GM18907 (cell line): Measurements from ENCODE around the gene PSAPL1.

Source experiments
- ATAC-seq: cut with Tn5 transposase; IDR thresholded peaks from one replicate; pipeline ENCODE4 v1.9.1; 2021; ENCODE audit warnings: mild to moderate bottlenecking, moderate library complexity; ENCODE audit not compliant: unreplicated experiment

Gene PSAPL1

DNA sequence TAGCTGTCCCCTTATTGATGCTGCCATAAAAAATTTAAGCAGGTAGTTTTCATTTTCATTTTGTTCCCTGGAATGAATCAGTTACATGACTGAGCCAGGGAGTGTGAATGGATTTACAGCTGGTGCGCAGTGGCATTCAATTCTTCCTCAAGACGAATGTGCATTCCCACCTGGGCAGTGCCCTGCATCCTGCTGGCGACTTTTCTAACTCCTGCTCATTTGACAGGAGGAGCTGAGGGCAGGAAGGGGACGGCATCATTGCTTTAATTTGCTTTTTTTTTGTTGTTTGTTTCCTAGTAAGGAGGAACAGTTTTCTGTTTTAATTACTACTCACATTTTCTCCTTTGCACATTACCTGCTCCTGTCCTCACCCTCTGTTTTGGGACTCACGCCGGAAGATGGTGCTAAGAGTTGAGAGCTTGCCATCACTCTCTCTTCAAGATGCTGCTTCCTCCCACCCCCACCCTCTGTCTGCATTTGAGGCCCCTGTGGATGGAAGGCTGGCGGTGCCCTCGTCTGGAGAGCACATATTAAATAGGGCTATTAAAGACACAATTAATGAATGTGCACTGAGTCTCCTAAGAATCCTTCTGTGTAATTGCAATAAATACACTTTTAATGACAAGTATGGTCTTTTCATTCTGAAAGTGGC lies 35.8 kb downstream of the PSAPL1 start:
- ATAC-seq: no peak

DNA sequence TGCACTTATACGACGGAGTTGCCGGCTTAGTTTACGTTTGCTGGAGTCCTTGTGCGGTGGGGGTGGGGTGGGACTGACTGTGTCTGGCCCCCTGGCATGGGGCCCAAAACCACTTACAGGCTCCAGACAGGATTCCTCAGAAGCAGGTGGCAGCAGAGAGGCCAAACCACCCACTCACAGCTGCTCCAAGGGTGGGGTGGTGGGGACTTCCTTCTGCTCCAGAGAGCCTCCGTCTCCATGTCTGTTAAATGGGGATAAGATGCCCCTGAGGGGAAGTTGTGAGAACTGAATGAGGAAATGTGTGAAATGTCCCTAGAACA lies 36.7 kb downstream of the PSAPL1 start:
- ATAC-seq: no peak

DNA sequence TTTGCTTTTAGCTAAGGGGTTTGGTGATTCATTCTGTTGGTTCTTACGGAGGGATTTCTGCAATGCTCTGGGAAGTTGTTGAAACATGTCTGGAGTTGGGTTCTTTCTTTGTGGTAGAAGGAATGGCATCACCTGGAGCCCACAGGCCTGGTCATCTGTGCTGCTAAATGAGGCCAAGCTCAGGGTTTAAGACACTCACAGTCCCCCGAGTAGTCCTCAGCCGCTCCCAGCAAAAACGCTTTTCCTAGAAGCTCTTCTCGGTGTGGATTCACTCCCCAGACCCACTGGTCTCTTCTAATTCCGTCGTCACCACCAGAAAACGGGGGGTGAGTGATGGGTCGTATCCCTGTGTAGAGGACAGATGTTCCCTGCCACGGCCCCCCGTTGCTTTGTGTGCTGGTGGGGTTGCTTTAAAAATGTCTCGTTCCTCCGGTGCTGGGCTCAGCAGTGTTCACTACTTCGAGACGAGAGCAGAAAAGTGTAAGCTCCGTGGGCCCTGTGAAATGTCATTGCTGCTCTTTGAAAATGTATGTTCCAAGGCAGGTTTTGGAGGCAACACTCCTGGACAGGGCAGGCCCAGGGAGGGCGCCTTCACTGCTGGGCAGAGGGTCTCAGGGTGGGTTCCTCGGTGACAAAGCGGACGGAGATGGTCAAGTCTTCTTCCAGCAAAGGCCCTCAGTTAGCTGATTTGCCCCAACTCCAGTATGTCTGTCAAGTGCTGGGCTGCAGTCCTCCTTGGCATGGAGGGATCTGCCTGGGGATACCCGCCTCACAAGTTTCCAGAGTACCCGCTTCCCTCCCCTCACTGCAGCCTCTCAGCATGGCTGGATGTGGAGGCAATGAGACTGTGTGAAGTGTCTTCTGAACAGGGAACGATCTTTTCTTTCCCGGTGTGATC lies 37.3 kb downstream of the PSAPL1 start:
- ATAC-seq: no peak

DNA sequence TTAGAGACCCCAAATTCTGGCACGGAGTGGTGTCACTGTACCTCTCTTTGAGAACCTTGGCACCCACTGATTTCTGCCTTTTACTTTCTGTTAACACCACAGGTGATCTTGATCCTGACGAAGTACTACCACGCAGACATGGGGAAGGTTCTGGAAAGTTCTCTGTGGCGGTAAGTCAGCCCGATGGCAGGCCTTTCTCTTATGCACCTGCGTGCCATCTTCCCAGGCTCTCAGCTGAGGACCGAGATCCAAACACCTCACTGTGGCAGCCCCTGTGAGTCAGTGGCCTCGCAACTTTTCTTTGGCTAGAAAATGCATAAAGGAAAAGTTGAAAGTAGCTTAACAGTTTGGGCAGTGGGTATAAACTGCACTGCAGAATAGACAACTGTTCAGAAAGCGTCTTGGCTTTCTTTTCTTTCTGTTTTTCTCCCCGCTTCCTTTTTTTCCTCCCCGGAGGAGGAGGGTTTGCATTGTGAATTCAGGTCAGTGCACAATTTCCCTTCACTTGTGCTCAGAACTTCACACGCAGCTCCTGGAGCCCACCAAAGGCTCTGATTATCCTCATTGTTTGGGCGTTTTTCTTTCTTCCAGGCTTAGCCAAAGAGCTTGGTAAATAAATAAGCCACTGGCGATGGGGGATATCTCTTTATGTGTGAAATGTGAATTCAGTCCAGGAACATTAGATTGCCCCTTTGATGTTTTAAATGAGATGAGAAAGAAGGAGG lies 38.4 kb downstream of the PSAPL1 start:
- ATAC-seq: no peak

DNA sequence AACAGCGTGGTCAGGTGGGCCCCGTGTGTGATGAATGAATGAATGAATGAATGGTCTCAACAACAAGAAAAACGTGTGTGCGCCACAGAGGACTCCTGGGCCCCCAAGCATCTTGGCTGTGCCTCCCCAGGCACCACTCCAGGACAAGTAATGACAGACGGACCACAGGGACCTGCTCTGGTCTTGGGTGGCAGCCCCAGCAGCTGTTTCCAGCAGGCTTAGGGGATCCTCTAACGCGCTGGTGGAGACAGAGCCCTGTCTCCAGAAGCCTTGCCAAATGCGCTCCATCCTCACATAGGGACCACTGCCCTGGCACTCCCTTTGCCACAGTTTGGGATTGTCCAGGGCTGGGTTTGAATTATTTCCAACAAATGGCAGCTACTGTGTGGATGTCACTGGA lies 39.1 kb downstream of the PSAPL1 start:
- ATAC-seq: no peak

DNA sequence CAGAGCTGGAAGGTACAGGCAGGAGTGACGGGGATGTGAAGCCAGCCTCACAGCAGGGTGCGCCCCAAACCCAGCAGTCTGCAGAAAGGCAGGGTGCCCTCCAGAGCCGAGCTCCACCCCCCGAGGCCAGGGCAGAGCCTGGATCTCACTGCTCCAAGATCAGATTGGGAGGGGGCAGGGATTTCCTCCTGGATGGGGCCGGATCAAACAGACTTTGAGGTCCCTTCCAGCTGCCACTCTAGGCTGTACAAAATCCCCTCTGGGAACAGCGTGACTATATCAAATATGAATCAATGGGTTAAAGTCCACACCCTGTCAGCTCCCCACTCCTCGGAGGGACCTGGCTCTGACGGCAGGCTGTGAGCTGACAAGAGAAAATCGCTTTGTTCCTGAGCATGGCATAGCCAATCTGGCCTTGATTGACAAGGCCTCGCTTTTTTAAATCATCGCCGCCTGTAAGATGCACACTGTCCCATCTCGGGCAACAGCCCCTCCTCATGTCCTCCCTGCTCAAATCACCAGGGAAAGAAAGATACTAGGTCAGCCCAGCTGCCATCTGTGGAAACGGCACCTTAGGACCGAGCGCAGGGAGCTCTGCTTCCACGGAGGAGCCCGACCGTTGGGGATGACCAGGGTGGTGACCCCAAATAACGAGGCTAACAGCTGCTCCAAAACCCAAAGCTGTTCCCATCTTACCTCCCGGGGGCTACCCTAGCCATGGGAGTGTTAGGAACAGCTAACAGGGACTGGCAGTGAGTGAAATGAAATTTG lies 39.9 kb downstream of the PSAPL1 start:
- ATAC-seq: no peak

DNA sequence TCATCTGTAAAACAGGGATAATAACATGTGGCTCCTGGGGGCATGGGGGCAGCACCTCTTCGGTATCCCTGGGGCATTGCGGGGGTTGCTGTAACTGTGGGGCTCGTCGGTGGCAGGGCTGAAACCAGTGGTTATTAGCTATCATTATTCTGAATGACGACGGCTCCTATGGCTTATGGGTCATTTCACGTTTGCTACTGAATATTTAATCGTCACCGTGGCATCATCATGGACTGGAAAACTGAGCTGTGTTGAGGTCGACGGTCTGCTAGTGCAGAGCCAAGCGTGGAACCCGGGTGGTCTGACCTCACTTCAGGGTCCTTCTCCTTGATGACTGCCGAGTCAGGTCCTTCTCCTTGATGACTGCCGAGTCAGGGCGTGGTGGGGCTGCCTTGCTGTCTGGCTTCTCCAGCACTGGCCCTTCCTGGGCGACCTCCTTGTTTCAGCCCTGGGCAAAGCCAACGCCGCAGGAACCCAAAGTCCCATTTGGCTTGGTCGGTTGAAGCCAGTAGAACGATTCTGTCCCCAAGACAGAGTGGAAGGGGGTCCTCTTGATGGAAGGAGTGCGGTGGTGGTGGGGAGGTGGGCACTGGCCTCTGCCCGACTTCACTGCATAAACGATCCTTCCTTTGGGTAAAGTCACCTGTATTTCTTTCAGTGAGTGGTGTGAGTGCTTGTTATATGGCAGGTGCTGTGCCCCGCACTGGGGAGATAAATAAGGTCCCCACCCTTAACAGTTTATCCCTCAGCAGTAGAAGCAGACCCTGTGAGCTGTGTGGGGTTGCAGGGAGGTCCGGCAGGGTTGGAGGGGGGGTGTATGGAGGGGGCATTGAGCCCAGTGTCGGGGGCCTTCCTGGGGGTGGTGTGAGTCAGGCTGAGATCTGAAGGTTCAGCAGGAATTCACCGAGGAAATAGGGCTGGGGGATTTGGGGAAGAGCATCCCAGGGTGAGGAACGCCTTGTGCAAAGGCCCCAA lies 40.8 kb downstream of the PSAPL1 start:
- ATAC-seq: no peak

DNA sequence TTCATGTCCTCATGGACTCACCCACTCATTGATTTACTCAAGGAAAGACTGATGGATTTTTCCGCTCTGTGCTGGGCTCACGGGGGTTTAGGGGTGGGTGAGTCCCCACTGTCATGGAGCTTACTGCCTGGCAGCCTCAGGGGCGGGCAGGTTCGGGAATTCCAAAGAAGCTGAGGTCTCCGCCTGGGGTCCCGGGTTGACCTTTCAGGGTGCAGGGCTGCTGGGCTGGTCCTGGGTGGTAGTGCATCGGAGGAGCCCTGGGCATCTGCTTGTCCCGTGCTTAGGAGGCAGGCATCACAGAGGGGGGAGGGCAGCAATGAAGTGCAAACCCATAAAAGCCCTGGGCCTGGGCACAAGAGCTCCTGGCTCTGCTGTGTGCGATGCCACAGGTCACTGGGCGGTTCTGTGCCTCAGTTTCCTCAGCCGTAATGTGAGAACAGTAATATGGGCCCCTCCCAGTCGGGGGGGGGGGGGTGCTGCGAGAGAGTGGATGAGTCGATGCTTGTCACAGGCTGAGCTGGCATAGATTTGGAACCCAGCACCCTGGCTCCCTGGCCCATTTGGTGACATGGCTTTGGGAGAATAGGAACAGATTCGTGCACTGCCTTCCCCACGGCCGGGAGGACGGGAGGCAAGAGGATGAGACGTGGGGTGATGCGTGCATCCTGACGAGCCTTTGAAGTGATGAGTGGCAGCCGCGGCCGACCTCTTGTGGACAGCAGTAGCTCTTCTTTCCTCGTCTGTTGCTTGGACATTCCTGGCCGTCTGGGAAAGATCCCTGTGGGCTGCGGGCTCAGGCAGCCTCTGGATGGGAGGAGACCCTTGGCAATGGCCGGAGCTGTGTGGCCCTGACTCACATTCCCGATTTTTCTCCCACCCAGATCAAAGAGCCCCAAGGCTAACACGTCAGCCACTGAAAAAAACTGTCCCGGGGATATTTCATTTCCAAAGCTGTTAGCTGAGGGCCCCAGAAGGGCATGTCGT lies 42.0 kb downstream of the PSAPL1 start:
- ATAC-seq: no peak

DNA sequence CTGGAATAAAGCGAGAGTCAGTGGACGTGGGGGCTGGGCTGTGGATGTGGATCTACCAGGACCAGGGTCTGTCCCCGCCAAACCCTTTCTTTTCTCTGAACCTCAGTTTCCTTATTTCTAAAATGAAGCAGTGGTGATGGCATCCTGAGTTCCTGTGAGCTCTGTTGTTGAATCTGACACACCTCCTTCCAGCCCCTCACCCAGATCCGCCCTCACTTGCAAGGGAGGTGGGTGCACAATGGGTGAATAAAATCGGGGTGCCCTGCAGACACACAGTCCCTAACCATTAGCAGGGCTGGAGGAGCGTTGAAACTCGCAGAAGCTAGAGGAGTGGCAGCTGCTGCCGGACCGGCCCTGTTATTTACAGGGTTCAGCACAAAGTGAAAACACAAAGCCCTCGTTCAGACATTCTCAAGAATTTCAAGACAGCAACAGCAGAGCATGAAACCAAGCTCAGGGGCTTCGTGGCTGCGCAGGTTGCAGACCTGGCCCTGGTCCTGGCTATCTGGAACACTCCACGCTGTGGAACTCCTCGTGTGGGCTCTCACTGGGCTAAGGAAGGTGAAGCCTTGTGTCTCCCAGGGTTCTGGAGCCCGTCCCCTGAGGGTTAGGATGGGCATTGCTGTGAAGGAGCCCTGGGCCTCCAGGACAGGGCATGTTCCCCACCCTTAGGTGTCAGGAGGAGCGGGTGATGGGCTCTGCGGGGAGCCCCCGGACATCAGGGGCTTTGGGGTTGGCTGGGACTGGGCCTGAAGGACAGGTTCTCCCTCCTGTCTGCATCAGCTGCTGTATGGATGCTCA lies 42.9 kb downstream of the PSAPL1 start:
- no peak for ATAC-seq

DNA sequence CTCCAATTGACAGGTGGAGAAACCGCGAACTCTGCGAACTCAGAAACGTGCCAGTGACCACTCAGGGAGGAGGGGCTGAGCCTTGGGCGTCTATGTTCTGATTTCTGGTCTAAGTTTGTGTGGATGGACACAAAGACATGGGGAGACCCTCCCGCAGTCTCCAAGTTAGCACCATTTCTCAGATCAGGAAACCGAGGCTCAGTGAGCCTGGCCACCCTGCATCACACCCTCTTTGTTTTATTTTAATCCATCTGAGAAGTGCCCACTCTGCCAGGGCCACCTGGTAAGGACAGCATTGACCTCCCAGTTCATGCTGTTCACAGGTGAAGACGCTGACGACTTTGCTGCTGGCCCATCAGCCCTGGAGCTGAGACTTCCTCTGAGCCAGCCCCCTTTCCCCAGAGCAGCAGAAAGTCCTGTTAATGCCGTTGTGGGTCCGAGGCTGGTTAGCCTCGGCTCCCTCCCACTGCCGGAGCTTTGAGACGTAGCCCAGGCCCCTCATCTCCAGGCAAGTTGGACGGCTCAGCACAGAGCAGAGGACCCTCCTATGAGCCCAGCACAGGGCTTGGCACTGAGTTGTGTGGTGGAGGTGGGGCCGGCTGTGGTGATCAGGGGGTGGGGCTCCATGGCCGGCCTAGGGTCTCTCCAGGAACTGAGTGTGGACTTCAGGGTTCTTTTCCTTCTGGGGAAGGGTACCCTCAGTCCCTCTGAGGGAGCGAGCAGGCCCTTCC lies 43.7 kb downstream of the PSAPL1 start:
- ATAC-seq: no peak

DNA sequence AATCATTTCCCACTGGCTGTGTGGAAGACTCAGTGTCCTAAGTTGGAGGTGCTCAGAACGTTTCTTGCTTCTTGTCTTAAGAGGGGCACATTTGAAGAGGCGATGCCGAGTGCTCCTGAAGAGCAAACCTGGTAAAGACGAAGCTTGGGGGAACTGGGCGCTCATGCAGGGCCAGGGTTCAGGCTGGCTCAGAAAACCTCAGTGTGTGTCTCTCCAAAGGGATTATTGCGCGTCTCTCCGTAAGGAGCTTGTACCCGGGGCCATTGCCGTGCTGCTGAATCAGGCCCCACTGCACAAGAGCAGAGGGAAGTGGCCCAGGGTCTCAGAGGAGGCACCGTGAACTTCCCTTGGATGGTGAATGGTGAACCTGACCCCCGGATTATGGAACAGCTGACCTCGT lies 44.4 kb downstream of the PSAPL1 start:
- ATAC-seq: no peak

DNA sequence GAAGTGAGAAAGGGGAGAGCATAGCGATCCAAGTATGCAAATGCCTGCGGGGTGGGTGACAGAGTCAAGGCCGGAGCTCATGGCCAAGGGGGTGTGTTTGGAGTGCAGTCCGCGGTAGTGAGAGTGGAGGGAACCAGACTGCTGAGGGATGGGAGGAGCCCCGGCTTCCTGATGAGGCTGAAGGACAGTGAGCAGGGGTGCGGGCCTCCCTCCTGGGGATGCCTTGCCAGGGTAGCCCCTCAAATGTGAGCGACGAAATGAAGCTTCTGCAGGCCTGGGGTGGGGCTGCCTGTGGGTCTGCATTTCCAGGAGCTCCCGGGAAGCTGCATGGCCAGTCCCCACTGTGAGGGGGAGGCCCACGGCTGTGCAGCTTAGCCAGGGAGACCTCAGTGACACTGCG lies 45.0 kb downstream of the PSAPL1 start:
- ATAC-seq: no peak

DNA sequence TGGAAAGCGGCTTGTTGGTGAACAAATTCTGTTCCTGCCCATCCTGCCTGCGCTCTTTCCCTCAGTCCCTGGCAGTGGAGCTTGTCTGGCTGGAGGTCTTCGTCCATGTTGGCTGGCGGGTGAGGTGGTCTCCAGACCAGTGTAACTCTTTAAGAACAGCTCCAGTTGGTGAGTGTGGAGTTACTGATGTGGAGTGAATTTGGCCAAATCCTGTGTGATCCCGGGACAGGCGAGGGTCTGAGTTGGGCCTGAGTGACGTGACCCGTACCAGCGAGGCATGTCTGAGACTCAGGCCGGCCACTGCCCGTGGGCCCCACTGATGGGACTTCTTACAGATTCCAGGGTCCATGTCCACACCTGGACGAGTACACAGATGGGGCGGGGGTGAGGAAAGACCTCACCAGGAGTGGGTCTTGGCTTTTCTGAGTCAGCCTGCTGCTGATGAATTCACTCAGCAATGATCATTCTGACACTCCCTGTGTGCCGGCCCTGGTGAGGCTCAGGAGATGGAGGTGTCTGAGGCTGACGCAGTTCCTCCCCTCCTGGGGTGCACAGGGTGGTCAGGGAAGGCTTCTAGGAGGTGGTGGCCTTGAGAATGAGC lies 45.5 kb downstream of the PSAPL1 start:
- no peak for ATAC-seq

DNA sequence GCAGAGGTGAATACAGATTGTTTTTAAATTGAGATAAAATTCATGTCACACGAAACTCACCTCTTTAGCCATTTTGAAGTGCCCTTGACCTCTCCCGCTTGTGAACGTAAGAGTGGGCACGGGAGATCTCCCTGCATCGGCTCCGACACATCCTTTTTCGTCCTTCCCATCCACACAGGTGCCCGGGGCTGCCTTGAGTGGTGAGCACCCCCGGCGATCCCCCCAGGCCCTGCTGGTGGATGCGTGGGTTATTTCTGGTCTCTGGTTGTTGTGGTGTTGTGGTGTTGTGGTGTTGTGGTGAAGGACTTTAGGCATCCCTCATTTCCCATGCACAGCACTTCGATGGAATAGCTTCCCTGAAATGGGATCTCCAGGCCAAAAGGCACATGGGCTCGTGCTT lies 46.1 kb downstream of the PSAPL1 start:
- ATAC-seq: no peak

DNA sequence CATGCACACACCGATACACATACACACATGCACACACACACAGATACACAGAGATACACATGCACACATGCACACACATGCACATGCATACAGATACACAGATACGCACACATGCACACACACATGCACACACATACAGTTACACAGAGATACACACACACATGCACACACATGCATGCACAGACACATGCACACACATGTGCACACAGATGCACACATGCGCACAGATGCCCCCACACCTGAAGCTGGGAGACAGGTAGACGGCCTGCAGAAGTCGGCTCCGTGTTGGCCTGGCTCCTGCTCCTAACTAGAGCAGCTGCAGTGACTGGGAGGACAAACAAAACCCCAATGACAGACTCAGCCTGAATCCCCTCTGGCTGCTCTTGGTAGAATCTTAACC lies 46.8 kb downstream of the PSAPL1 start:
- ATAC-seq: no peak

DNA sequence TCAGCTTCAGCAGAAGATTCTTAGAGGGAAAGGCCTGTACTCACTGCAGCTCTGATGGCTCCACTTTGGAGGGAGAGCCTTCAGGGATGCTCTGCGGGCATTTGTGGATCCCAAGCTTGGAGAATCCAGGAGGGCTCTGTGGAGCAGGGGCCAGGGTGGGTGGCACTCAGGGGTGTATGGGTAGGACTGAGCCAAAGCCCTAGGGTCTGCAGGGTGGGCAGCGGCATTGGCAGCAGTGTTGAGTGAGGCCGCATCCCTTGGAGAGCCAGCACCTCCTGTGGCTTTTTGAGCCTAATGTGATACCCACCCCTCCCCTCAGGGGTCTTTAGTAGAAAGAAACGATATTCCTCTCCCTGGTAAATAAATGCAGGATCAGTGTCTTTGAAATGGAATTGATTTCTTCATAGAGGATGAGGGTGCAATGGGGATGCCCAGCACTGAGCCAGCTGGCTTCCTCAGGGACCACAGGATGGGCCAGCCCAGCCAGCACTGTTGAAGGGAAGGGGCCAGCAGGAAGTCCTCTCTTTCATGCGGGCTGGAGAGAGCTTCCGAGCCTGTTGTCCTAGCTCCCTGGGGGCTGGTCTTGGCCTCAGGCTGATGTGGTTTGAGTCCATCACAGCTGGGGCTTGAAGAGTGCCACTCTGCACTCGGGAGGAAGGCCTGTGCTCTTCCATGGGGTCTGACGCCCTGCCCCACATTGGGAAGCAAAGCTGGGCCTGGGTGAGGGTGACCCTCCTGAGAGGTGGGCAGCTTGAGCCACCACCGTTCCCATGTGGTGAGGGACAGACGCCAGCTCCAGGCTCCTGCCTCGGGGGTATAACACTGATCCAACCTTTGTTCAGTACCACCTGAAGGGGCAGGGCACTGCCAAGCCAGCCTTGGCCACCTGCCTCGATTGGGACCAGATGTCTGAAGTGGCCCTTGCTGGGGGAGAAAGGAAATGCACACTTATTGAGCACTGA lies 49.5 kb downstream of the PSAPL1 start:
- no peak for ATAC-seq
